Stimulated activated CD8-positive, alpha-beta memory T cell treated with anti-CD3 and anti-CD28 coated beads, Interleukin-15, amount 100 ng/mL, for 4 hours (primary cell): ENCODE data around the gene SHISAL1.

Source experiments
- DNase-seq, 2 donors: peaks; one replicate each; pipeline ENCODE4 v3.0.0-alpha.2; 2020; ENCODE audit warnings: low read depth in 2 of 2

SHISAL1 gene

GRCh38 chr22:44312766-44313165 lies at the start of gene SHISAL1:
Gene SHISAL1 (minus strand): TSS chr22:44312951. CDS start chr22:44300945, 12,006 bp downstream.
- DNase-seq: no peak

GRCh38 chr22:44361391-44362126 lies 48.8 kb upstream of the SHISAL1 start:
- no peak for DNase-seq

GRCh38 chr22:44360668-44361381 lies 48.1 kb upstream of the SHISAL1 start:
- no peak for DNase-seq

DNA sequence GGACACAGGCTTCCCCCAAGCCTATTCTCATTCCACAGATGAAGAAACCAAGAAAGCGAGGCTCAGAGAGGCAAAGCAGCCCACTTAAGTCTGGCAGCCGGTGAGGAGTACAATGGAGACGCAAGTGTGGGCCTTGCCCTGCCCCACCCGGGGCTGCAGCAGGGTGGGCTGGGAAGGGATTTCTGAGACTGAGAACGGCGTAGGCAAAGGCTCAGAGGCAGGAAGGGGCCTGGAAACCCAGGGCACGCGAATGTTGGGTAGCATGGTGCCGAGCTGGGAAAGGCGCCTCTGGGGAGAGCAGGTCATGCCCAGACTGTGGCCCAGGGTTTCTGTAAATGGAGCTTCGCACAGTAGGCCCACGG lies 47.5 kb upstream of the SHISAL1 start:
- DNase-seq: no peak

- DNase-seq: no peak
These were observed 46.9 kb upstream of the SHISAL1 start for GRCh38 chr22:44359496-44360110.

DNA sequence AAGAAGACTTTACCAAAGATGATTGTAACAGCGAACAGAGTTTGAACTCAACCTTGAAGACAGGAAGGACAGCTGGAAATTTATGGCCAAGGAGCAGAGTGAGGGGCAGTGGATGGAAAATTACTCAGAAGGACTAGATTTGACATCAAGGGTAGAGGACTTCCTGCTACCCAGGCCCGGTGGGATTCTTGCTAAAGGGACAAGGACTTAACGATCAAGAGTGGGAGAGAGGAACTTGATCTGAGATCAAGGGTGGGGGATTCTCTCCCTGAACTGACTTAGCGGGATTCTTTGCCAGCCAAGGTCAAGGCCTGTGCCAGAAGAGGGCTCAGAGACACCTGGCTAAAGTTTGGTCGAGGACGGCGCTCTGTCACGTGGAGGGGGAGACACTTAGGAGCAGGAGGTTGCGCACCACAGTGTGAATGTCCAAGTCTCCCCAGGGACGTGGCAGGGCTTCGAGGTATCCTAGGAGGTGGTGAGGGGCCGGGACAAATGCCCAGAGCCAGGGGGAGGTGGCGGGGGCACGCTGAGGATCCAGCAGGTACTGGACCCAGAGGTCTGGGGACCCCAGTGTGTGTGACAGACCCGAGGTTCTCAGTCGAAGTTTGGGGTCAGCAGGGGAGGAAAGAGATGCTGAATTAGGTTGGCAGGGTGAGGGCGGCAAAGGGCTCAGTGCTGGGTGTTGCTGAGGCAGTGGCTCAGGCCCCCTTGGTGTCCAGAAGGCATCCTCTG lies 46.1 kb upstream of the SHISAL1 start:
- DNase-seq: no peak

DNA sequence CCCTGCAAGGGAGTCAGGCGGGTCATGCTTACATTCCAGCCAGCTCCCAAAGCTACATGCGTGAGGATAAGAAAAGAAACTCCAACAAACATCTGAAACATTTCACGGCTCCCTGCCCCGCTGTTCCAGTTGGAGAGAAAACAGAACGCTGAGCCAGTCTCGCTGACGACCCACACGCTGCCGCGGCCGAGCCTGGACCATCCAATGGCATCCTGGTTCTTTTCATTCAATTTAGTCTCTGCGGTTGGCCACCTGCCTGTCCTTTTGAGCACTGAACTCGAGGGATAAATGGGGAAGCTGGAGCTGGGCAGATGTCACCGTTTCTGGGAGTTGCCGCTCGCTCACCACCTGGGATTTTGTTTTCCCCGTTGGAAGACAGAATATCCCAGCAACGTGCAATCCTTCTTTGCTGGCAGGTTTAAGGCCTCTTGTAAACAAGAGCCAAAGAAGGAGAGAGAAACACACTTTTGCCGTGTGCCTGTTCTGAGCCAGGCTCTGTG lies 45.3 kb upstream of the SHISAL1 start:
- no peak for DNase-seq

DNA sequence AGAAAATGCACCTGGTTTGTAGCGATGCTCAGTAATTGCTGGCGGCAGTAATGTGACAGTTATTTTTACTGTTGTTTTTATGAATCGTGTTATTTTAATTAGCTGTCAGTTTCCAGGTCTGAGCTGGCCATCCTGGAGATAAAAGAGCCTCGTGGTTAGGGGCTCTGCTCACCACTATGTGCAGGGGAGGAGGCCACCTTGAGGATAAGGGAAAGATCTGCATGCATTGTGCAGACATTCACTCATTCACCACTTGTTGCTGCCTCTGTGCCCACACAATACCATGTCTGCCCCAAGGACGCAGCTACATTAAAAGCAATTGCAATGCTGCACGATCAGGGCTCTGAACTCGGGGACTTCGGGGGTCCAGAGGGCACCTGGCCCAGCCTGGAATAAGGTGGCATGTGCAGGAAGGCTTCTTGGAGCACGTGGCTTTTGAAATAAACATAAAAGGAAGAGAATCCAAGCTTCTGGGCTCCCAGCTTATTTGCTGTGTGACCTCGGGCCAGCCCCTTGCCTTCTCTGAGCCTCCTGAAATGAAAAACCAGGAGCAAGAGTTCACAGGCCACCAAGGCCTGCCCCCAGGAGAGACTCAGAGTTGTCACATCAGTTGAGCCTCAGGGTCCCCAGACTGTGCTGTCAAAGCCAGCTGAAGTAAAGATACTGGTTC lies 44.7 kb upstream of the SHISAL1 start:
- DNase-seq: no peak

DNA sequence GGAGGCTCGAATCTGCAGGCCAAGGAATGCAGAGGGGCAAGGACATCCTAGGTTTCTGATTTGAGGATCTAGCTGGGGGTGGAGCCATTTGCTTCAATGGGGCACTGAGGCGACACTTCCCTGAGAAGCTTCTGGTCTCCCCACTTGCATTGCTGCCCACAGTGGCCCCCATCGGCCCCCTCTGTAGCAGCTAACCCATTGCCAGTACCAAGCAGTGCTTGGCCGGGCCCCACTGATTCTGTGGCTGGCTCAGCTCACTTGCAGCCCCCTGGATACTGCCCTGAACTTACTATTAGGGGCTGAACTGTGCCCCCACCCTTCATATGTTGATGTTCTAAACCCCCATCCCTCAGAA lies 42.9 kb upstream of the SHISAL1 start:
- no peak for DNase-seq

- no peak for DNase-seq
These were observed 41.5 kb upstream of the SHISAL1 start for GRCh38 chr22:44354288-44354687.

- DNase-seq: no peak
These were observed 40.3 kb upstream of the SHISAL1 start for GRCh38 chr22:44353041-44353440.

- no peak for DNase-seq
These were observed 39.8 kb upstream of the SHISAL1 start for GRCh38 chr22:44352378-44353035.

DNA sequence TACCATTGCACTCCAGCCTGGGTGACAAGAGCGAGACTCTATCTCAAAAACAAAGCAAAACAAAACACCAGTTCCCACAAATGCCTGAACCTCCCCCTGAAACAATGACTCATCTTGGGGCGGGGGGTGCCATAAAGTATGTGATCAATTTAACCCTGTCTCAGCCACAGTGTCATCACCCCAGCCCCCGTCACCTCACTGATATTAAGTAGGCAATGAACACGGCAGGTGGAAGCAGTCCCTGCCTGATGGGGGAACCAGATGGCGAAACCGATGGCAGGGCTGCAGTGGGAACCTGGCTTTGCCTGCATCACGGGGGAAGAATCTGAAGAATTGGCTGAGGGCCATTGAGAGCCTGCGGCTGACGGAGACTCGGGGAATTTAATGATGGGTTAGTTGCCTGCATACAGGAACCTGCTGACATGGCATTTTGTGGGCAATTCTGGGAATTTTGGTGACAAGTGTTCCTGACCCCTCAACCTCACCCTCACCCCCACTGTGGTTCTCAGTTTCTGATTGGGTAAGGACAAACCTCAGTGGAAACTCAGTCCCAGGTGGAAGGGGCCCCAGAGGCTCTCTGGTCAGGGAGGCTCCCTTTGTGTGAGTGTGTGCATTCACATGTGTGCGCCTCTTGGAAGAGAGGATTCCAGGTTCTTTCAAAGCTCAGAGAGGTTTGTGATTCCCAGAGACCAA lies 39.1 kb upstream of the SHISAL1 start:
- no peak for DNase-seq

DNA sequence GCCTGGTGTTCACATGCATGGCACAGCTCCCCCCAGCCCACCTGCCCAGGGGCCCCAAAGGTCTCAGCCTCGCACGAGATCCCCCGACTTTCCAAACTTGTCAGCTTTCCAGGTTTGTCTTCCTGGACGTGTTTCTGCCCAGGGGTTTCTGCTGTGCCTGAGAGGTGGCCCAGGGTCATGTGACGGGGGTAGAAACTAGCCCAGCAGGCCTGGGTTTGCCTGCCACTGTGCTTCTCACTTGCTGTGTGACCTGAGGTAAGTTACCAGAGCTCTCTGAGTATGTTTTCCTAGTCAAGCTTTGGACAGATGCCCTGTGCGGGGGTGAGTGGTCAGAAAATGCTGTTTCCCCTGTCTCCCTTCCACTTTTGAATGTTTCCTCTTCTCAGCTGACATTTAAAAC lies 38.3 kb upstream of the SHISAL1 start:
- DNase-seq: no peak

GRCh38 chr22:44349594-44349993 lies 36.8 kb upstream of the SHISAL1 start:
- no peak for DNase-seq

- no peak for DNase-seq
These were observed 36.3 kb upstream of the SHISAL1 start for GRCh38 chr22:44348971-44349560.

DNA sequence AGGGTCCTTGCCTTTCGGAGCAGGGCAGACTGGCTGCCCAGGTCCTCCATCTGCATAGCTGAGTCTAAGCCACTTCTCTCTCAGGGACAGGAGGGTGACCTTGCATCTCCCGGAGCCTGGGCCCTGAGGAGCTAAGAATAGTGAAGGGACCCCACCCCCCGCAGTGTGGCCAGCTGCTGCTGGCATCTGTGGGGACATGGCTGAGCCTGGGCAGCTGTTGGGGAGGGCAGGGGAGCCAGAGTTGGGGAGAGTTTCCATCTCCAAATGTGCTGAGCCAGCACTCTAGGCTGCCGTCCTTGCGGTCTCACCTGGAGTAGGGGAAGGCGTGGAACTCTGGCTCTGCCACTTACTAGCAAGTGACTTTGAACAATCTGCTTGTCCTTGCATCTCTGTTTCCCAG lies 34.8 kb upstream of the SHISAL1 start:
- DNase-seq: no peak

DNA sequence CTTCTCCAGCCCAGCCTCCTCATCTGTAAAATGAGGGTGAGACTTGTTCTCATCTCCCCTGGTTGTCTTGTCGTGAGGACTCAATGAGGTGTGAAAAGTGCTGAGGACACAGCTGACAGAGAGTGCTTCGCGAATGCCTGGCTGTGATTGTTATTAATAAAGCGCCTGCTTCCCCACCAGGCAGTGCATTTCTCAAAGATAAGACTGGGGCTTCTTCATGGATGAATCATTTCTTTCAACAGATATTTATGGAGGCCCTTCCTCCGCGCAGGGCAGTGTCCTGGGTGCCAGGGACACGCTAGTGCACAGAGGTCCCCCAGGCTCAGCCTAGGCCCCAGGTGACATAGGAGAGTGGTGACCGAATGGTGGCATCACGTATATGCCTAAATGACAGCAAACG lies 34.3 kb upstream of the SHISAL1 start:
- DNase-seq: no peak

DNA sequence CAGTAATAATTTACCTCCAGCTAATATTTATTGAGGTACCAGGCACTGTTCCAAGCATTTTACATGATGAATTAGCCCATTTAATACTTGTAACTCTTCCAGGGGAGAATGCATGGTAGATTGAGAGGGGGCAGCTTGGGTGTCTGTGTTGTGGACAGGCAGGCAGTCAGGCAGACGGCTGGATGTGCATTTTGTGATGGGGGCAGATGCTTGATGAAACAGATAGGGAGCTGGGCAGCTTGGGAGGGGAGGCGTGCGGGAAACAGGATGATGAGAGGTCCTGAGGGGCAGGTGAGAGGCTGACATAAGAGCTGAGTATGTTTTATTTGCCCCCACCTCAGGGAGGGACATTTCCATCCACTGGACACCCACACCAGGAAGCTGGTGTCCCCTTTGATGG lies 33.1 kb upstream of the SHISAL1 start:
- no peak for DNase-seq

GRCh38 chr22:44344407-44344806 lies 31.7 kb upstream of the SHISAL1 start:
- no peak for DNase-seq
